ENCODE results near the gene TUT1. TPM values are rescaled to one million over a fixed set of nuclear protein-coding genes. Genes with fewer than 3 reads are reported as not detected.
"Not testable (repeated sequence)": the region's sequence is repeated elsewhere in the genome, so short reads cannot be mapped to it uniquely, and the experiment has no call there.

Gene TUT1
- total RNA-seq, 1 experiment from 2014 or later: 6.4 TPM

- no peak for DNase-seq (ENCODE audit: extremely low read depth, low read depth)
Measured at GRCh38 chr11:62559204-62559603, 32.1 kb downstream of the TUT1 start.

- DNase-seq (ENCODE audit: extremely low read depth, low read depth): no peak
Measured at GRCh38 chr11:62558669-62559068, 32.7 kb downstream of the TUT1 start.

GRCh38 chr11:62556875-62557631, 34.3 kb downstream of the TUT1 start:
- DNase-seq (ENCODE audit: extremely low read depth, low read depth): no peak

- peak; percentile 94 for DNase-seq (ENCODE audit: extremely low read depth, low read depth)
Measured at GRCh38 chr11:62556108-62556874, 35.0 kb downstream of the TUT1 start.

GRCh38 chr11:62555464-62556107, 35.7 kb downstream of the TUT1 start:
- DNase-seq (ENCODE audit: extremely low read depth, low read depth): no peak

GRCh38 chr11:62554387-62555167, 36.7 kb downstream of the TUT1 start:
- DNase-seq (ENCODE audit: extremely low read depth, low read depth): no peak

GRCh38 chr11:62553839-62554361, 37.4 kb downstream of the TUT1 start:
- DNase-seq (ENCODE audit: extremely low read depth, low read depth): peak; percentile 53

- peak; percentile 86 for DNase-seq (ENCODE audit: extremely low read depth, low read depth)
Measured at GRCh38 chr11:62553080-62553838, 38.1 kb downstream of the TUT1 start.

GRCh38 chr11:62552485-62553079, 38.7 kb downstream of the TUT1 start:
- DNase-seq (ENCODE audit: extremely low read depth, low read depth): no peak

GRCh38 chr11:62550478-62550877, 40.8 kb downstream of the TUT1 start:
- DNase-seq (ENCODE audit: extremely low read depth, low read depth): not testable (repeated sequence)

GRCh38 chr11:62548545-62549335, 42.6 kb downstream of the TUT1 start:
- no peak for DNase-seq (ENCODE audit: extremely low read depth, low read depth)

GRCh38 chr11:62547691-62548281, 43.5 kb downstream of the TUT1 start:
- DNase-seq (ENCODE audit: extremely low read depth, low read depth): no peak

GRCh38 chr11:62546929-62547625, 44.2 kb downstream of the TUT1 start:
- DNase-seq (ENCODE audit: extremely low read depth, low read depth): no peak

GRCh38 chr11:62546244-62546928, 44.9 kb downstream of the TUT1 start, which contains the start of gene AHNAK:
TSS of gene AHNAK (minus strand) at chr11:62546806. CDS start at chr11:62536098, 10,708 bp downstream.
- DNase-seq (ENCODE audit: extremely low read depth, low read depth): no peak

- DNase-seq (ENCODE audit: extremely low read depth, low read depth): peak; percentile 73
Measured at GRCh38 chr11:62545437-62546243, 45.7 kb downstream of the TUT1 start.

Data from NCI-H460 (cell line).